GM18861 (cell line): ENCODE measurements around the gene GPR37L1.

ENCODE experiments used
- ATAC-seq: cut with Tn5 transposase; IDR thresholded peaks from one replicate; pipeline ENCODE4 v1.9.1; 2021; ENCODE audit not compliant: unreplicated experiment

Gene GPR37L1

GRCh38 chr1:202122639-202123335, at the start of gene GPR37L1:
Gene GPR37L1, plus strand, starts transcription at chr1:202122917. Its CDS starts 47 bp downstream, at chr1:202122964.
- no peak for ATAC-seq

GRCh38 chr1:202073206-202073605, 49.5 kb upstream of the GPR37L1 start:
- no peak for ATAC-seq

GRCh38 chr1:202074985-202075384, 47.7 kb upstream of the GPR37L1 start:
- ATAC-seq = no peak

- ATAC-seq = no peak
These were observed 47.3 kb upstream of the GPR37L1 start for GRCh38 chr1:202075389-202075788.

GRCh38 chr1:202076050-202076511, 46.6 kb upstream of the GPR37L1 start:
- no peak for ATAC-seq

- ATAC-seq = no peak
These were observed 44.5 kb upstream of the GPR37L1 start for GRCh38 chr1:202078241-202078640.

GRCh38 chr1:202081992-202082391, 40.7 kb upstream of the GPR37L1 start:
- ATAC-seq = no peak

- ATAC-seq = no peak
These were observed 37.7 kb upstream of the GPR37L1 start for GRCh38 chr1:202084791-202085681.

- ATAC-seq = no peak
These were observed 36.9 kb upstream of the GPR37L1 start for GRCh38 chr1:202085682-202086373.

GRCh38 chr1:202086579-202087350, 36.0 kb upstream of the GPR37L1 start:
- ATAC-seq = no peak

- no peak for ATAC-seq
These were observed 34.5 kb upstream of the GPR37L1 start for GRCh38 chr1:202088206-202088605.

- no peak for ATAC-seq
These were observed 31.7 kb upstream of the GPR37L1 start for GRCh38 chr1:202090994-202091393.

- ATAC-seq = no peak
These were observed 28.9 kb upstream of the GPR37L1 start for GRCh38 chr1:202093858-202094257.

- ATAC-seq = no peak
These were observed 21.5 kb upstream of the GPR37L1 start for GRCh38 chr1:202101184-202101583.

- no peak for ATAC-seq
These were observed 18.6 kb upstream of the GPR37L1 start for GRCh38 chr1:202104073-202104472.

- ATAC-seq = no peak
These were observed 17.0 kb upstream of the GPR37L1 start for GRCh38 chr1:202105571-202106339.

- no peak for ATAC-seq
These were observed 16.1 kb upstream of the GPR37L1 start for GRCh38 chr1:202106340-202107254.

- ATAC-seq = no peak
These were observed 15.4 kb upstream of the GPR37L1 start for GRCh38 chr1:202107321-202107761.
